WERI-Rb-1 (cell line): ENCODE data around the gene SMIM26.

Experiments used
- DNase-seq: peaks from one replicate; pipeline ENCODE4 v3.0.0-alpha.2; 2020
- H3K27ac ChIP-seq: fragments of 250-450 bp; sonication (Bioruptor Pico); 2 replicates; pipeline ENCODE4 v1.5.1; 2020; ENCODE audit warnings: mild to moderate bottlenecking, moderate library complexity
- H3K27me3 ChIP-seq: fragments of 250-450 bp; sonication (Bioruptor Pico); 2 replicates; pipeline ENCODE4 v1.5.1; 2021; ENCODE audit warnings: mild to moderate bottlenecking, low read depth, moderate library complexity; ENCODE audit not compliant: insufficient read depth, severe bottlenecking
- H3K36me3 ChIP-seq: fragments of 250-450 bp; sonication (Bioruptor Pico); 2 replicates; pipeline ENCODE4 v1.5.1; 2020; ENCODE audit warnings: mild to moderate bottlenecking, moderate library complexity
- H3K4me3 ChIP-seq: 2 replicates; pipeline ENCODE4 v1.5.1; 2011; ENCODE audit warnings: low read depth, mild to moderate bottlenecking, control low read depth, low read length
- H3K9me3 ChIP-seq: fragments of 250-450 bp; sonication (Bioruptor Pico); 2 replicates; pipeline ENCODE4 v1.5.1; 2021; ENCODE audit warnings: mild to moderate bottlenecking, moderate library complexity; ENCODE audit not compliant: severe bottlenecking
- TF ChIP-seq, protein P1 (sequence below): IDR thresholded peaks from 2 replicates; pipeline ENCODE4 v1.5.1; 2011; ENCODE audit warnings: low read depth, mild to moderate bottlenecking, control low read depth, inconsistent platforms, low read length

Gene SMIM26

DNA sequence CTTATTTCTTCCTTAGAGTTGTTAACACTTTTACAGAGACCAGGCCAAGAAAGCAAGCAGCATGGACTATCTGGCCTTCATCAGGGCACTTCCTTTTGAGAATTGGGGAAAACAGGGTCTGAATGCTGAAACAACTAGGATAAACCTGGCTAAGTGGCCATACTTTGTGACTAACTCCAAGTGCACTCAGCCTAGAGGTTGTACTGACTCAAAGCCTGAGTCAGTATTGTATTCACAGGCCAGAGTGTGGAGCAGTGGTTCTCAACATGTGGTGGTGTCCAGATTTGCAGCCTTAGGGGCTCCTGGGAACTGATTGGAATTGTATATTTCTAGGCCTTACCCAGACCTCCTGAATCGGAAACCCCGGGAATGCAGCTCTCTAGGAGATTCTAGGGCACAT, 39.4 kb upstream of the SMIM26 start:
- Histone ChIP-seq H3K4me3 (no peak overlapping the region), H3K9me3 (no peaks in the 10 kb centered on the region), H3K27me3 (no peaks in the 10 kb centered on the region), H3K36me3 (peaks cover 81% of the 10 kb centered on the region), H3K27ac (no peak overlapping the region)
- no peak for DNase-seq
- TF ChIP-seq, protein P1, sequence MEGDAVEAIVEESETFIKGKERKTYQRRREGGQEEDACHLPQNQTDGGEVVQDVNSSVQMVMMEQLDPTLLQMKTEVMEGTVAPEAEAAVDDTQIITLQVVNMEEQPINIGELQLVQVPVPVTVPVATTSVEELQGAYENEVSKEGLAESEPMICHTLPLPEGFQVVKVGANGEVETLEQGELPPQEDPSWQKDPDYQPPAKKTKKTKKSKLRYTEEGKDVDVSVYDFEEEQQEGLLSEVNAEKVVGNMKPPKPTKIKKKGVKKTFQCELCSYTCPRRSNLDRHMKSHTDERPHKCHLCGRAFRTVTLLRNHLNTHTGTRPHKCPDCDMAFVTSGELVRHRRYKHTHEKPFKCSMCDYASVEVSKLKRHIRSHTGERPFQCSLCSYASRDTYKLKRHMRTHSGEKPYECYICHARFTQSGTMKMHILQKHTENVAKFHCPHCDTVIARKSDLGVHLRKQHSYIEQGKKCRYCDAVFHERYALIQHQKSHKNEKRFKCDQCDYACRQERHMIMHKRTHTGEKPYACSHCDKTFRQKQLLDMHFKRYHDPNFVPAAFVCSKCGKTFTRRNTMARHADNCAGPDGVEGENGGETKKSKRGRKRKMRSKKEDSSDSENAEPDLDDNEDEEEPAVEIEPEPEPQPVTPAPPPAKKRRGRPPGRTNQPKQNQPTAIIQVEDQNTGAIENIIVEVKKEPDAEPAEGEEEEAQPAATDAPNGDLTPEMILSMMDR: no peak

DNA sequence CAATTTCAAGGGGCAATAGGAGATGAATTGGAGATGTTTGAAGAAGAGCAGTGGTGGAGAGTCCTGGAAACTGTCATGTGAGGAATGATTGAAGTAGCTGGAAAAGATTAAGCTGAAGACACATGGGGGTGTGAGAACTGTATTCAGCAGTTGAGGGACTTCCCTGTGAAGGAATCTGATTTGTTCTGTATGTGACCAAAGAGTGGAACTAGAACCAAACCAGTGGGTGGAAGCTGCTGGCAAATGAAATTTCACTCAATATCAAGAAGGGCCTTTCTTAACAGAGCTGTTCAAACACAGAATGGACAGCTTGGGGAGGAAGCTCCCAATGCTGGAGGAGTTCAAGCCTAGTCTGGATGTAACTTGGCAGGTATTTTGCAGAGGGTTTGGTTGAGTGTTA, 38.2 kb upstream of the SMIM26 start:
- TF ChIP-seq, protein P1: no peak
- no peak overlapping the region for H3K27ac ChIP-seq
- no peaks in the 10 kb centered on the region for H3K27me3 ChIP-seq
- H3K4me3 ChIP-seq: no peak overlapping the region
- peaks cover 91% of the 10 kb centered on the region for H3K36me3 ChIP-seq
- DNase-seq: no peak
- no peaks in the 10 kb centered on the region for H3K9me3 ChIP-seq

DNA sequence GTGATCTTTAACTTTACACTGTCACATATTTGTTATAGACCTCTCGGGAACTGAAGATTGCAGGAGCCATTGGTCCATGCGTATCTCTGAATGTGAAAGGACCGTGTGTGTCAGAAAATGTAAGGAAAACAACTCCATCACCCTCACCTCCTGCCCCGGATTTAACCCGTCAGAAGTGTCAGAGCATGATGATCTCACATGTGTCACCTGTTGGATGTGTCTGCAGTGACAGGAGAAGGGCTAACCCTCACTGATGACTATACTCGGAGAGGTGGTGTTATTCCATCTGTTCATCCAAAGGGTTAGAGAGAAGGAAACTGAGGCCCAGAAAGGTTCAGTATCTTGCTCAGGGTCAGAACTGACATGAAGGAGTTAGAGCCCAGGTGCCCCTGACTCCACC, 34.6 kb upstream of the SMIM26 start:
- Histone ChIP-seq H3K27ac (no peak overlapping the region), H3K9me3 (no peaks in the 10 kb centered on the region), H3K4me3 (no peak overlapping the region), H3K27me3 (no peaks in the 10 kb centered on the region), H3K36me3 (peaks cover 77% of the 10 kb centered on the region)
- TF ChIP-seq, protein P1: no peak
- no peak for DNase-seq

DNA sequence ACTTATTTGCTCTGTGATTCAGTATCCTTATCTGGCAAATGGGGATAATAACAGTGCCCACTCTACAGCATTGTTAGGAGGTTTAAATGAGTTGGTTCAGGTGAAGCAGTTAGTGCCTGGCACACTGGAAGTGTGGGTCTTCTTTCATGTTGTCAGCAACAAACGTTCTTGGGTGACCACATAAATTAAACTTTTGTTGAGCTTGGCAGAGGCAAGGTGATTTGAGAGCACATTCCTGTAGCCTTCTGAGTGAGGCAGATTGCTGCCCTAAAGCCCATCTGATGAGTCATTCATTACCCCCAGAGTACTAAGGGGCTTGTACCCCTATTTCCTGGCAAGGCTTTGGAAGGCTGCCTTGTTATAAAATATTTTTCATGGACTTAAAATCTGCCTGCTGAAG, 33.7 kb upstream of the SMIM26 start:
- TF ChIP-seq, protein P1: no peak
- Histone ChIP-seq H3K27ac (no peak overlapping the region), H3K9me3 (no peaks in the 10 kb centered on the region), H3K36me3 (peaks cover 73% of the 10 kb centered on the region), H3K4me3 (no peak overlapping the region), H3K27me3 (no peaks in the 10 kb centered on the region)
- DNase-seq: no peak

DNA sequence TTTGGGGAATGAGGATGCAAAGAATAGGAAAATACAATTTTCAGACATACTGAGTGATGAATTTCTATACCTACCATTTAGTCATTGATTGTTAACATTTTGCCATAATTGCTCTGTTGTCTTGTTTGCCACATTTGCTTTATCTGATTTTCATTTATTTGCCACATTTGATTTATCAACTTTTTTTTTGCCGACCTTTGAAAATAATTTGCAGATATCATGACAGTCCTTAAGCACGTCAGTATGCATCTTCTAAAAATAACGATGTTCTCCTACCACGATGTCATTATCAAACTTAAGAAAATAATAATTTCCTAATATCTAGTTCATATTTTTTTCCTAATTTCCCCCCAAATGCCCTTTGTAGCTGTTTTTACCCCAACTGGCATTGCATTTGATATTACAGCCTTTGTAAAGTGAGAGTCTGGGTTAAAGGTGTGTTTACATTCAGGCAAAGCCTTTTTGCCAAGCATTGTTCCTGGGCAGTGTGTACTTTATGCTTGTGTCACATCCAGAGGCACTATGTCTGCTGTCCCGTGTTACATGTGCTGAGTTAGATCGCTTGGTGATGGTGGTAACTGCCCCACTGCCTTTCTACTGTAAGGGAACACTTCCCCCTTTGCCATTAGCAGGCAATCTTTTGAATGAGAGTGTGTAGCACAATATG, 33.1 kb upstream of the SMIM26 start:
- Histone ChIP-seq H3K27ac (no peak overlapping the region), H3K36me3 (peaks cover 70% of the 10 kb centered on the region), H3K9me3 (no peaks in the 10 kb centered on the region), H3K27me3 (no peaks in the 10 kb centered on the region), H3K4me3 (no peak overlapping the region)
- DNase-seq: no peak
- TF ChIP-seq, protein P1: no peak

DNA sequence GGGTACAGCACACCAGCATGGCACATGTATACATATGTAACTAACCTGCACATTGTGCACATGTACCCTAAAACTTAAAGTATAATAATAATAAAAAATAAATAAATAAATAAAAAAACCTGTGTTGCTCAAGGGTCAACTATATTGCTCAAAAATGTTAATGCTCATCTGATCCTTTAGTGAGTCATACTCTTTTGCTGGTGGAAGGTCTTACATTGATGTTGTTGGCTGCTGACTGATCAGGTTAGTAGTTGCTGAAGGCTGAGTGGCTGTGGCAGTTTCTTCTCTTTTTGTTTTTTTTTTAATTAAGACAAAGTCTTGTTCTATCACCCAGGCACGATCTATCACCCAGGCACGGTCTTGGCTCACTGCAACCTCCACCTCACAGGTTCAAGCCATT, 29.6 kb upstream of the SMIM26 start:
- Histone ChIP-seq H3K36me3 (peaks cover 63% of the 10 kb centered on the region), H3K27ac (no peak overlapping the region), H3K9me3 (no peaks in the 10 kb centered on the region), H3K4me3 (no peak overlapping the region), H3K27me3 (no peaks in the 10 kb centered on the region)
- DNase-seq: no peak
- TF ChIP-seq, protein P1: no peak
